ENCODE results near the gene IDH2. TPM values are rescaled to one million over a fixed set of nuclear protein-coding genes. Genes with fewer than 3 reads are reported as not detected.

Gene IDH2
- total and polyA plus RNA-seq, 2 of the 13 experiments (the other 11 are each of a cell fraction or from before 2014, with no cell fraction given): 121 to 145 TPM

DNA sequence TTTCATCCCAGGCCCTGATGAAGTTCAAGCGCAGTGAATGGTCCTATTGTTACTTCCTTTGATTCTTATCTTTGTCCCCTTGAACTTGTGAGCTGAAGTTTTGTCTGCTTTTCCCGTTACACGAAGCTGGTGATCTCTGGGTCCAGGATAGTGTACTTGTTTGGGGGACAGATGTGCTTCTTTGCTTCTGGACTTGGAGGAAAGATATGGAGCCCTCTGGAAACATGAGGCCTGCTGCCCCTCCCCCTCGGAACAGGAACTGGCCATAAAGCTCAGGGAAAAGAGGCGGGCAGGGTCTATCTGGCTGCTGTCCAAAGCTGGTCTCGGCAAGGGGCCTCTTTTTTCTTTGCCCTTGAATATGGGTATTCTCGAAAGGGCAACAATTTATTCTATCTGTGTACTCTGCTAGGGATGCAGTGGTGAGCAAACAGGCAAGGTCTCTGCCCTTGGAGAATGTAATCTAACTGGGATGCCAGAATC lies 47.6 kb downstream of the IDH2 start (continued):
- TF ChIP-seq AGO1 (IDR thresholded peaks at IDR 0.05; ENCODE audit: low read depth, low read length, poor library complexity, severe bottlenecking): no peak
- TF ChIP-seq, protein P1, sequence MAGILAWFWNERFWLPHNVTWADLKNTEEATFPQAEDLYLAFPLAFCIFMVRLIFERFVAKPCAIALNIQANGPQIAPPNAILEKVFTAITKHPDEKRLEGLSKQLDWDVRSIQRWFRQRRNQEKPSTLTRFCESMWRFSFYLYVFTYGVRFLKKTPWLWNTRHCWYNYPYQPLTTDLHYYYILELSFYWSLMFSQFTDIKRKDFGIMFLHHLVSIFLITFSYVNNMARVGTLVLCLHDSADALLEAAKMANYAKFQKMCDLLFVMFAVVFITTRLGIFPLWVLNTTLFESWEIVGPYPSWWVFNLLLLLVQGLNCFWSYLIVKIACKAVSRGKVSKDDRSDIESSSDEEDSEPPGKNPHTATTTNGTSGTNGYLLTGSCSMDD (CRISPR knock-in tag; IDR thresholded peaks at IDR 0.05): no peak
- TF ChIP-seq ZKSCAN8 (CRISPR knock-in tag; IDR thresholded peaks at IDR 0.05; ENCODE audit: borderline replicate concordance): no peak
- peak; percentile 74 for TF ChIP-seq ELF3 (CRISPR knock-in tag; IDR thresholded peaks at IDR 0.05)
- TF ChIP-seq ZFP41 (CRISPR knock-in tag; IDR thresholded peaks at IDR 0.05; ENCODE audit: borderline replicate concordance): no peak
- no peak for TF ChIP-seq TRIM24 (CRISPR knock-in tag; IDR thresholded peaks at IDR 0.05)
- peak; percentile 88 for TF ChIP-seq TARDBP (CRISPR knock-in tag; IDR thresholded peaks at IDR 0.05)
- no peak for TF ChIP-seq MXI1 (IDR thresholded peaks at IDR 0.05; ENCODE audit: borderline replicate concordance, low read depth, low read length)
- TF ChIP-seq SRY (CRISPR knock-in tag; IDR thresholded peaks at IDR 0.05): no peak
- no peak for TF ChIP-seq HOXA7 (CRISPR knock-in tag; IDR thresholded peaks at IDR 0.05)
- TF ChIP-seq, protein P2, sequence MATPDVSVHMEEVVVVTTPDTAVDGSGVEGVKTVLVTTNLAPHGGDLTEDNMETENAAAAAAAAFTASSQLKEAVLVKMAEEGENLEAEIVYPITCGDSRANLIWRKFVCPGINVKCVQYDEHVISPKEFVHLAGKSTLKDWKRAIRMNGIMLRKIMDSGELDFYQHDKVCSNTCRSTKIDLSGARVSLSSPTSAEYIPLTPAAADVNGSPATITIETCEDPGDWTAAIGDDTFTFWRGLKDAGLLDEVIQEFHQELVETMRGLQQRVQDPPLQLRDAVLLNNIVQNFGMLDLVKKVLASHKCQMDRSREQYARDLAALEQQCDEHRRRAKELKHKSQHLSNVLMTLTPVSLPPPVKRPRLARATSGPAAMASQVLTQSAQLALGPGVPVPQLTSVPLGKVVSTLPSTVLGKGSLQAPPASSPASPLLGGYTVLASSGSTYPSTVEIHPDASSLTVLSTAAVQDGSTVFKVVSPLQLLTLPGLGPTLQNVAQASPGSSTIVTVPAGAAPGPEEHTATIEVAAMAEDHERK (CRISPR knock-in tag; IDR thresholded peaks at IDR 0.05; ENCODE audit: low read depth): no peak
- TF ChIP-seq ATAD3A (CRISPR knock-in tag; IDR thresholded peaks at IDR 0.05): no peak
- TF ChIP-seq ZNF878 (CRISPR knock-in tag; IDR thresholded peaks at IDR 0.05): peak; percentile 59; the same call in 1 of the 2 replicates
- no peak for TF ChIP-seq ZNF354B (CRISPR knock-in tag; IDR thresholded peaks at IDR 0.05)
- TF ChIP-seq NR3C1 (CRISPR knock-in tag; IDR thresholded peaks at IDR 0.05): no peak
- no peak for TF ChIP-seq TCF12 (IDR thresholded peaks at IDR 0.05)
- TF ChIP-seq TCF12 (CRISPR knock-in tag; IDR thresholded peaks at IDR 0.05): no peak
- TF ChIP-seq MED8 (CRISPR knock-in tag; IDR thresholded peaks at IDR 0.05; ENCODE audit: insufficient replicate concordance): no peak
- TF ChIP-seq ZNF260 (CRISPR knock-in tag; IDR thresholded peaks at IDR 0.05; ENCODE audit: borderline replicate concordance, low read depth): no peak
- TF ChIP-seq BCLAF1 (IDR thresholded peaks at IDR 0.05): no peak
- no peak for TF ChIP-seq ZNF33A (CRISPR knock-in tag; IDR thresholded peaks at IDR 0.05; ENCODE audit: borderline replicate concordance)
- TF ChIP-seq SP1 (IDR thresholded peaks at IDR 0.05): no peak
- 0 out of 2 replicates have a peak, but pooled peaks have one; percentile 25 for TF ChIP-seq SP1 (CRISPR knock-in tag; IDR thresholded peaks at IDR 0.05)
- no peak for TF ChIP-seq ZNF446 (CRISPR knock-in tag; IDR thresholded peaks at IDR 0.05)
- TF ChIP-seq ATM (IDR thresholded peaks at IDR 0.05; ENCODE audit: borderline replicate concordance): no peak
- no peak for TF ChIP-seq PCBP2 (optimal IDR thresholded peaks at IDR 0.05; ENCODE audit: low read depth, low read length, poor library complexity, severe bottlenecking)
